Skeletal muscle tissue (tissue), 4 donors: Measurements from ENCODE around the gene TMEM255B. TPM values are rescaled to one million over a fixed set of nuclear protein-coding genes. Genes with fewer than 3 reads are reported as not detected.
"Not testable (repeated sequence)": the region's sequence is repeated elsewhere in the genome, so short reads cannot be mapped to it uniquely, and the experiment has no call there.

Experiments
- H3K27ac ChIP-seq: one replicate; pipeline ENCODE4 v1.7.0; 2013; ENCODE audit warnings: mild to moderate bottlenecking, low read depth, low read length, inconsistent platforms
- H3K27me3 ChIP-seq, 3 donors: one replicate each; pipeline ENCODE4 v1.7.0; 2013; ENCODE audit warnings: low read length in 3 of 3; ENCODE audit not compliant: control insufficient read depth in 3 of 3, insufficient read depth in 3 of 3
- H3K36me3 ChIP-seq, 3 donors: one replicate each; pipeline ENCODE4 v1.7.0; 2013; ENCODE audit warnings: low read length in 3 of 3; ENCODE audit not compliant: control insufficient read depth in 3 of 3, insufficient read depth in 3 of 3
- H3K4me1 ChIP-seq, 3 donors: one replicate each; pipeline ENCODE4 v1.7.0; 2013; ENCODE audit warnings: low read length in 3 of 3, mild to moderate bottlenecking in 3 of 3; ENCODE audit not compliant: control insufficient read depth in 3 of 3, insufficient read depth in 3 of 3
- H3K4me3 ChIP-seq, 3 donors: one replicate each; pipeline ENCODE4 v1.7.0; 2013; ENCODE audit warnings: low read length in 3 of 3
- H3K9ac ChIP-seq, 3 donors: one replicate each; pipeline ENCODE4 v1.7.0; 2013; ENCODE audit warnings: low read length in 3 of 3, mild to moderate bottlenecking in 3 of 3, moderate library complexity in 2 of 3, low read depth in 1 of 3
- H3K9me3 ChIP-seq, 3 donors: one replicate each; pipeline ENCODE4 v1.7.0; 2013; ENCODE audit warnings: low read length in 3 of 3; ENCODE audit not compliant: control insufficient read depth in 3 of 3
- total RNA-seq: library from RNA; depleted of rRNA; stranded (reverse); fragments of >200 nt; gene quantifications from one replicate; pipeline ENCODE4 v1.2.3, GENCODE V29; 2014
- donor health status: Osteomylitis.

The TMEM255B gene
- total RNA-seq, 1 donor from 2014 or later: 2.6 TPM

GRCh38 chr13:113748101-113748861, 10.7 kb upstream of the TMEM255B start:
- no peak overlapping the region for H3K27ac ChIP-seq
- peaks cover 0 to 5% (median 0%) of the 10 kb centered on the region in 3 donors for H3K4me1 ChIP-seq
- no peak overlapping the region for H3K9ac ChIP-seq
- H3K4me3 ChIP-seq: no peak overlapping the region
- H3K9me3 ChIP-seq: no peaks in the 10 kb centered on the region
- peaks cover 5 to 10% (median 10%) of the 10 kb centered on the region in 3 donors for H3K27me3 ChIP-seq
- H3K36me3 ChIP-seq: no peaks in the 10 kb centered on the region

GRCh38 chr13:113748862-113749451, 10.1 kb upstream of the TMEM255B start:
- H3K36me3 ChIP-seq: no peaks in the 10 kb centered on the region
- no peak overlapping the region for H3K4me3 ChIP-seq
- no peaks in the 10 kb centered on the region for H3K9me3 ChIP-seq
- peaks cover 0 to 5% (median 0%) of the 10 kb centered on the region in 3 donors for H3K4me1 ChIP-seq
- H3K9ac ChIP-seq: no peak overlapping the region
- H3K27ac ChIP-seq: no peak overlapping the region
- peaks cover 0 to 12% (median 6%) of the 10 kb centered on the region in 3 donors for H3K27me3 ChIP-seq

GRCh38 chr13:113749507-113749906, 9.5 kb upstream of the TMEM255B start:
- no peaks in the 10 kb centered on the region for H3K36me3 ChIP-seq
- H3K27me3 ChIP-seq: peaks cover 4 to 17% (median 11%) of the 10 kb centered on the region in 3 donors
- H3K9me3 ChIP-seq: no peaks in the 10 kb centered on the region
- peaks cover 0 to 5% (median 0%) of the 10 kb centered on the region in 3 donors for H3K4me1 ChIP-seq
- H3K27ac ChIP-seq: no peak overlapping the region
- no peak overlapping the region for H3K4me3 ChIP-seq
- no peak overlapping the region for H3K9ac ChIP-seq

GRCh38 chr13:113749967-113750366, 9.1 kb upstream of the TMEM255B start:
- H3K9me3 ChIP-seq: no peaks in the 10 kb centered on the region
- H3K36me3 ChIP-seq: no peaks in the 10 kb centered on the region
- H3K27ac ChIP-seq: no peak overlapping the region
- peaks cover 8 to 19% (median 15%) of the 10 kb centered on the region in 3 donors for H3K27me3 ChIP-seq
- no peak overlapping the region for H3K4me3 ChIP-seq
- H3K9ac ChIP-seq: no peak overlapping the region
- peaks cover 0 to 5% (median 0%) of the 10 kb centered on the region in 3 donors for H3K4me1 ChIP-seq

- H3K27me3 ChIP-seq: peaks cover 11 to 20% (median 17%) of the 10 kb centered on the region in 3 donors
Observed at GRCh38 chr13:113750554-113751399, 8.2 kb upstream of the TMEM255B start.

GRCh38 chr13:113751491-113751890, 7.5 kb upstream of the TMEM255B start:
- Histone ChIP-seq H3K27me3 (peaks cover 11 to 23% (median 17%) of the 10 kb centered on the region in 3 donors), H3K27ac (no peak overlapping the region), H3K9me3 (no peaks in the 10 kb centered on the region), H3K36me3 (no peaks in the 10 kb centered on the region), H3K9ac (no peak overlapping the region), H3K4me1 (peaks cover 0 to 5% (median 0%) of the 10 kb centered on the region in 3 donors), H3K4me3 (no peak overlapping the region)

More at GRCh38 chr13:113750554-113751399, 8.2 kb upstream of the TMEM255B start:
- Histone ChIP-seq H3K9ac (no peak overlapping the region), H3K27ac (no peak overlapping the region), H3K4me1 (peaks cover 0 to 5% (median 0%) of the 10 kb centered on the region in 3 donors), H3K36me3 (no peaks in the 10 kb centered on the region), H3K4me3 (no peak overlapping the region), H3K9me3 (no peaks in the 10 kb centered on the region)

GRCh38 chr13:113752211-113752986, 6.6 kb upstream of the TMEM255B start:
- H3K4me3 ChIP-seq, H3K9me3 ChIP-seq, H3K36me3 ChIP-seq, H3K27ac ChIP-seq, H3K4me1 ChIP-seq, H3K9ac ChIP-seq: not testable (repeated sequence)
- peaks cover 11 to 32% (median 17%) of the 10 kb centered on the region in 3 donors for H3K27me3 ChIP-seq

GRCh38 chr13:113753171-113753570, 5.9 kb upstream of the TMEM255B start:
- Histone ChIP-seq H3K4me3 (no peak overlapping the region), H3K27ac (no peak overlapping the region), H3K9ac (no peak overlapping the region), H3K9me3 (no peaks in the 10 kb centered on the region), H3K27me3 (peaks cover 12 to 38% (median 17%) of the 10 kb centered on the region in 3 donors), H3K36me3 (no peaks in the 10 kb centered on the region), H3K4me1 (peaks cover 0 to under 1% (median 0%) of the 10 kb centered on the region in 3 donors)

- Histone ChIP-seq H3K4me1 (peaks cover 6% of the 10 kb centered on the region in 3 donors), H3K9me3 (no peaks in the 10 kb centered on the region), H3K36me3 (no peaks in the 10 kb centered on the region), H3K4me3 (no peak overlapping the region), H3K27me3 (peaks cover 15 to 45% (median 20%) of the 10 kb centered on the region in 3 donors), H3K27ac (no peak overlapping the region), H3K9ac (no peak overlapping the region)
Observed at GRCh38 chr13:113754242-113754641, 4.8 kb upstream of the TMEM255B start.
